ENCODE results near the gene PTPRM.

DNA sequence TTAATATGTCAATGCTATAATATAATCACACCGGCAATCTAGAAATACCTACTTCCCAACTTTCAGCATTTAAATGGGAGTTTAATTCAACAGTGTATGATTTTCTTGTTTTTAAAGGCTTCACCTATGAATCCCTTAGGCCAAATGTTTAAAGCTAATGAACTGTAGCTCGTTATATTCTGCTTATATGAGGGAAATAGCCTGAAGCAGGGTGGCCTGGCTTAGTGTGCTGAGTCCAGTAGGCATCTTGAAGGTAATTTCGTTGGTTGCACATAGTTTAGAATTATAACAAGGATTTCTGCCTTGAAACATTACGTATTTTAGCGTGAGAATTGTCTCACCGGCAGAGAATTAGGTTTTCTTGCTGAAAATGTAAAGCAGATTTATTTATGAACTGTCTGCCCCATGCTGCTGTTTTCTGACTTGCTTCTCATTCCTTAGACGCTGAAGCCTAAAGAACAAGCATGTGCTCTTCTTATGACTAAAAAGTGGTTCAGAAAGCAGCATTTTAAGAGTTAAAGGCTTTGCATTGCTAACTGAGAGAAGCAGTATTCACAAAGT is 608.5 kb downstream of the PTPRM start:
- TF ChIP-seq, protein P1, sequence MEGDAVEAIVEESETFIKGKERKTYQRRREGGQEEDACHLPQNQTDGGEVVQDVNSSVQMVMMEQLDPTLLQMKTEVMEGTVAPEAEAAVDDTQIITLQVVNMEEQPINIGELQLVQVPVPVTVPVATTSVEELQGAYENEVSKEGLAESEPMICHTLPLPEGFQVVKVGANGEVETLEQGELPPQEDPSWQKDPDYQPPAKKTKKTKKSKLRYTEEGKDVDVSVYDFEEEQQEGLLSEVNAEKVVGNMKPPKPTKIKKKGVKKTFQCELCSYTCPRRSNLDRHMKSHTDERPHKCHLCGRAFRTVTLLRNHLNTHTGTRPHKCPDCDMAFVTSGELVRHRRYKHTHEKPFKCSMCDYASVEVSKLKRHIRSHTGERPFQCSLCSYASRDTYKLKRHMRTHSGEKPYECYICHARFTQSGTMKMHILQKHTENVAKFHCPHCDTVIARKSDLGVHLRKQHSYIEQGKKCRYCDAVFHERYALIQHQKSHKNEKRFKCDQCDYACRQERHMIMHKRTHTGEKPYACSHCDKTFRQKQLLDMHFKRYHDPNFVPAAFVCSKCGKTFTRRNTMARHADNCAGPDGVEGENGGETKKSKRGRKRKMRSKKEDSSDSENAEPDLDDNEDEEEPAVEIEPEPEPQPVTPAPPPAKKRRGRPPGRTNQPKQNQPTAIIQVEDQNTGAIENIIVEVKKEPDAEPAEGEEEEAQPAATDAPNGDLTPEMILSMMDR (conservative IDR thresholded peaks at IDR 0.05; ENCODE audit: low read depth, low read length), result no peak
- no peak for TF ChIP-seq EZH2 (IDR thresholded peaks at IDR 0.05; ENCODE audit: borderline replicate concordance, low read depth, low read length, poor library complexity, severe bottlenecking)
